Small intestine (tissue), 7 donors: Measurements from ENCODE around the gene CCDC83. TPM values are rescaled to one million over a fixed set of nuclear protein-coding genes. Genes with fewer than 3 reads are reported as not detected.

Experiments
- DNase-seq, 2 donors: peaks; one replicate each; pipeline versions ENCODE4 v3.0.0 to v3.0.0-alpha.2; 2013
- FAIRE-seq: peaks from 2 replicates; lab custom pipeline; 2012; peaks lifted over from hg19 to GRCh38; lab: Jason Lieb, UNC
- H3K27ac ChIP-seq, 3 donors: one replicate each; pipeline ENCODE4 v1.5.1; 2013; ENCODE audit warnings: low read length in 2 of 3, mild to moderate bottlenecking in 2 of 3, control low read depth in 1 of 3, inconsistent platforms in 1 of 3, low read depth in 1 of 3, moderate library complexity in 1 of 3
- H3K27me3 ChIP-seq, 3 donors: one replicate each; pipeline ENCODE4 v1.6.1; 2013; ENCODE audit warnings: low read length in 3 of 3, inconsistent platforms in 1 of 3; ENCODE audit not compliant: control insufficient read depth in 3 of 3, insufficient read depth in 3 of 3
- H3K36me3 ChIP-seq, 3 donors: one replicate each; pipeline ENCODE4 v1.6.1; 2013; ENCODE audit warnings: low read length in 3 of 3, inconsistent platforms in 1 of 3, low read depth in 1 of 3, mild to moderate bottlenecking in 1 of 3, moderate library complexity in 1 of 3; ENCODE audit not compliant: control insufficient read depth in 3 of 3, insufficient read depth in 2 of 3
- H3K4me1 ChIP-seq, 3 donors: one replicate each; pipeline ENCODE4 v1.6.1; 2013; ENCODE audit warnings: low read length in 2 of 3, inconsistent platforms in 1 of 3, low read depth in 1 of 3, mild to moderate bottlenecking in 1 of 3, moderate library complexity in 1 of 3; ENCODE audit not compliant: control insufficient read depth in 3 of 3, insufficient read depth in 2 of 3
- H3K4me3 ChIP-seq, 3 donors: one replicate each; pipeline ENCODE4 v1.5.1; 2013; ENCODE audit warnings: low read length in 3 of 3, control low read depth in 1 of 3, inconsistent platforms in 1 of 3, low read depth in 1 of 3, mild to moderate bottlenecking in 1 of 3, moderate library complexity in 1 of 3
- H3K9me3 ChIP-seq, 2 donors: one replicate each; pipeline ENCODE4 v1.6.1; 2013; ENCODE audit warnings: low read depth in 1 of 2, low read length in 1 of 2; ENCODE audit not compliant: control insufficient read depth in 2 of 2, insufficient read depth in 1 of 2
- whole genome bisulfite sequencing, 3 donors: extraction: QIAGEN DNeasy Blood & Tissue Kit; methylation state at CpG; one replicate each; pipeline ENCODE4 v1.1.7; 2013; 5-methylcytosine and 5-hydroxymethylcytosine counted together
- polyA plus RNA-seq, 4 donors: library from polyadenylated mRNA; stranded (reverse) in 3 of 4; unstranded in 1 of 4; fragments of 200-250 nt in 3 of 4; fragments of 120-200 nt in 1 of 4; gene quantifications; one replicate each; pipeline versions ENCODE4 v1.2.1 to v1.2.3, GENCODE V29; 2013
- donor health status: healthy with polysubstance abuse.
- donor health status: control.
- donor health status: control.
- donor health status: Bipolar disorder and iron deficiency.
- donor health status: healthy.

Gene CCDC83
- polyA plus RNA-seq, 4 donors = 0.10 TPM; not detected in 3

DNA sequence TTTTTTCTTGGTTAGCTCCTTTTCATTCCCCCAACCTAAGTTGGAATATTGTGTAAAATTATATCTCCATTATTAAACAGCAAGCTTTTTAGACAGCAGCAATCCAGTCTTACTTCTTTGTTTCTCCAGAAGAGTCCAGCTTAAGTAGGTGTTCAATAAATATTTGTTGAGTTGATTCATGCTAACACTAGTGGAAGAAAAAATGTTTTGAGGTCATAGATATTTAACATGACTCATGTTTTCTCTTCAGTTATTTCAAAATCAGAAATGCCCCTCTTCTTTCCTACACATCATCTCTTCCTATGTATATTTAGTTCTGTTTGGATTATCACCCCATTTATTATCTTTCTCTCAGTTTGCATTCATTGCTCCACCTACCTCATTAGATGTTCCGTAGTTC, 20.3 kb downstream of the CCDC83 start:
- Histone ChIP-seq H3K27me3 (no peaks in the 10 kb centered on the region), H3K36me3 (no peaks in the 10 kb centered on the region), H3K27ac (no peak overlapping the region), H3K4me3 (no peak overlapping the region), H3K4me1 (no peaks in the 10 kb centered on the region), H3K9me3 (no peaks in the 10 kb centered on the region)
- no peak for FAIRE-seq
- 42 to 76% (median 70%) methylated on average over 1 of the region's 1 CpG for WGBS, 3 donors
- DNase-seq = no peak

DNA sequence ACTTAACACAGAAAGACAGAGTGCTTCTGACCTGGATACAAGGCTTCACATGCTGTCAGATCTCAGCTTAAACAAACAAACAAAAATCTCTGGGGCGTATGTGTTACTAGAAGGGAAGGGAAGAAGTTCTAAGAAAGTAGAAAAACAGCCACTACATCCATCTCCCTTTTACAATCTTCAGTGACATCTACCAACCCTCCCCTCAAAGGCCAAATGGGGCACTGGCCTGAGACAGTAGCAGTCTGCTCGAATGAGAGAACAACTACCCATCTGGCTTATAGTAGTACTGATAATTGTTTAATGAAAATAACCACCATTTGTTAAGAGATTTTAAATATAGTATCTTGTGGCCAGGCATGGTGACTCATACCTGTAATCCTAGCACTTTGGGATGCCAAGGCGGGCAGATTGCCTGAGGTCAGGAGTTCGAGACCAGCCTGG, 29.4 kb downstream of the CCDC83 start:
- Histone ChIP-seq H3K27ac (no peak overlapping the region), H3K36me3 (no peaks in the 10 kb centered on the region), H3K4me3 (no peak overlapping the region), H3K9me3 (no peaks in the 10 kb centered on the region), H3K4me1 (no peaks in the 10 kb centered on the region), H3K27me3 (no peaks in the 10 kb centered on the region)
- 70 to 78% (median 77%) methylated on average over 4 of the region's 4 CpGs for WGBS, 3 donors
- DNase-seq (no peak), FAIRE-seq (no peak)

DNA sequence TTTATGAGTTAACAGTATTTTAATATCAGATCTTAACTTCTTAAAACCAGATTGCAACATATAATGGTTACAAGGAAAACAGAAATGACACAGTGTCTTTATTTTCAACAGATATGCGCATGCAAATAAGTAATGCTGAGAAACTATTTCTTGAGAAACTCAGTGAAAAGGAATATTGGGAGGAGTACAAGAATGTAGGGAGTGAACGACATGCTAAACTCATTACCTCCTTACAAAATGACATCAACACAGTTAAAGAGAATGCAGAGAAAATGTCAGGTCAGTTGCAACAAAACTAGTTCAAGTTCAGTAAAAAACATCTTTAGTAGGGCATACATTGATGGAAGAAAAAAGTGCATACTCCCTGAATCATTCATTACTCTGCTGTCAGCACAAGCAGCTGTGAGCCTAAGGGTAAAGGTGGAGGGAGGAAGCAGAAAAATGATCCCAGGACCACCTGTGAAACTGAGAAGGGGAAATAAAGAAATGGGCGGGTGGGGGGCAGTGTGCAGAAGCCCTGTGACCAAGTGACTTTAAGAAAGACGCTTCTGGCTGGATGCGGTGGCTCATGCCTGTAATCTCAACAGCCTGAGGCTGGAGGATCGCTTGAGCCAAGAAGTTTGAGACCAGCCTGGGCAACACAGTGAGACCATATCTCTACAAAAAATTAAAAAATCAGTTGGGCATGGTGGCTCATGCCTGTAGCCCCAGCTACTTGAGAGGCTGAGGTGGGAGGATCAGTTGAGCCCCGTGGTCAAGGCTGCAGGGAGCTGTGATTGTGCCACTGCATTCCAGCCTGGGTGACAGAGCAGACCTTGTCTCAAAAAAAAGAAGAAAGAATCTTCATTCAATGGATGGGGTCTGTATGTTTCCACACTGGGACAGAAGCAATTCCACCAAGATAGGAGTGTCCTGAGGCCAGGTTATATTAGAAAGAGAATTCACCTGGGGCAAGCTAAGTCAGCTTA, 31.2 kb downstream of the CCDC83 start:
- WGBS, 3 donors = 82 to 91% (median 85%) methylated on average over 7 of the region's 7 CpGs
- no peak for FAIRE-seq

DNA sequence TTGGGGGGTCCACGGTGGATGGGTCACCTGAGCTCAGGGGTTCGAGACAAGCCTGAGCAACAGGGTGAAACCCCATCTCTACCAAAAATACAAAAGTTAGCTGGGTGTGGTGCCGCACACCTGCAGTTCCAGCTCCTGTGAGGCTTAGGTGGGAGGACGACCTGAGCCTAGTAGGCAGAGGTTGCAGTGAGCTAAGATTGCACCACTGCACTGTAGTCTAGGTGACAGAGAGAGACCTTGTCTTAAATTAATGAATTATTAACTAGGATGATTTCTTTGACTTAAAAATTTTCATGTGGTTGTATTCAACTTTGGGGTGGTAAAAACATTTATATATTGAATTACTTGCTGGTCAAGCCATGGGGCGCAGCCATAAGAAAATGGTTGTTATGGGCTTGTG, 33.9 kb downstream of the CCDC83 start:
- no peak for DNase-seq
- Histone ChIP-seq H3K4me1 (no peaks in the 10 kb centered on the region), H3K27me3 (no peaks in the 10 kb centered on the region), H3K36me3 (no peaks in the 10 kb centered on the region), H3K4me3 (no peak overlapping the region), H3K9me3 (no peaks in the 10 kb centered on the region), H3K27ac (no peak overlapping the region)
- FAIRE-seq = no peak
- 78 to 88% (median 84%) methylated on average over 5 of the region's 5 CpGs for WGBS, 3 donors

More for the DNA sequence above, 31.2 kb downstream of the CCDC83 start:
- no peak for DNase-seq
- H3K36me3 ChIP-seq = no peaks in the 10 kb centered on the region
- H3K4me3 ChIP-seq = no peak overlapping the region
- H3K27ac ChIP-seq = no peak overlapping the region
- H3K4me1 ChIP-seq = no peaks in the 10 kb centered on the region
- no peaks in the 10 kb centered on the region for H3K27me3 ChIP-seq
- H3K9me3 ChIP-seq = no peaks in the 10 kb centered on the region

DNA sequence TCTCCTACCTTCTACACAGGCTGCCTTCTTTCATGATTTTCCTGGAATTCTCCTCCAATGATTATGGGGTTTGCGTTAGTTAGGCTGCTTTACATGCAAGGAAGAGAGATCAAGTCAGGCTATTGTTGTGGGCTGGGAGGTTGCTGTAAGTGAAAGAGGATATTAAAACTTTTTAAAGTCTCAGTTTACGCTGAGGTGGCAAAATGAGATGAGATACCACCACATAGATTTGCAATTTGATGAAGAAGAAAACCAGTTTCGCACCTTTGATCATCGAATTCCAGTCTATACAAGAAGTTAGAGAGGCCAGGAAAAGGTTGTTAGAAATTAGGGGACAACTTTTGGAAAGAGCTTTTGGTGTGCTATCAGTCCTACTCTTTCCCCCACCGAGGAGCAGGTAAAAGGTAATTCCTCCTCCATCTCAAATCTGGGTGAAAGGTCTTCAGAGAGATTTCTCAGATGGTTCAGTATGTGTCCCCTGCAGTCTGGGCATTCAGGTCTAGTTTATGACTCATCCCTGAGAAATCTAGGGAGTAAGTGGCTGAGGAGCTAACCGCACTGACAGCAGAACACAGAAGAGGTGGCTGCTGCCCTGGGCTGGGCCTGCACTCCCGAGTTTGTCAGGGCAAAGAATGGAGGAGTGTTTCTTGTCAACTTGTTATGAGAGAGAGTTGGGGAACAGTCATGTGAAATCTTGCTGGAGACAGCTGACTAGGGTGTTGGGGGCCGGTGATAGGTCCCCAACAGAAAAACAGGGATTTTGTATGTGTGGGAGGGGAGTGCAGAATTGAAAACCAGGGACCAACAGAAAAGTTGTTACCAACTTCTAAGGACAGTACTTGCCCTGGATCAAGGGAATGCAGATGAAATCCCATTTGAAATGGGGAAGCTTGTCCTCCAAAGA, 34.7 kb downstream of the CCDC83 start:
- Histone ChIP-seq H3K27me3 (no peaks in the 10 kb centered on the region), H3K4me3 (no peak overlapping the region), H3K4me1 (no peaks in the 10 kb centered on the region), H3K36me3 (no peaks in the 10 kb centered on the region), H3K27ac (no peak overlapping the region), H3K9me3 (no peaks in the 10 kb centered on the region)
- FAIRE-seq = no peak
- WGBS, 3 donors = 78 to 86% (median 82%) methylated on average over 8 of the region's 8 CpGs
- DNase-seq = peak; percentile 10 to 27

DNA sequence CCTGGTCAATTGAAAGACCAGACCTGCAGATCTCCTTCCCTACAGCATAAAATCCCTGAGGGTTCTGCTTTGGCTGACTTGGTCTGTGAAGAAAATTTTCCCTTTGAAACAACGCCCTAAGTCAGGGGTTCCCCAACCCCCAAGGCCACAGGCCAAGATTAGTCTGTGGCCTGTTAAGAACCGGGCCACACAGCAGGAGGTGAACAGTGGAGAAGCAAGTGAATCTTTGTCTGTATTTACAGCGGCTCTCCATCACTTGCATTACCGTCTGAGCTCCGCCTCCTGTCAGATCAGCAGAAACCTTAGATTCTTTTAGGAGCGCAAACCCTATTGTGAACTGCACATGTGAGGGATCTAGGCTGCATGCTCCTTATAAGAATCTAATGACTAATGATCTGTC, 38.2 kb downstream of the CCDC83 start:
- 69 to 73% (median 71%) methylated on average over 6 of the region's 6 CpGs for WGBS, 3 donors
- Histone ChIP-seq H3K27me3 (no peaks in the 10 kb centered on the region), H3K4me3 (no peak overlapping the region), H3K9me3 (no peaks in the 10 kb centered on the region), H3K27ac (no peak overlapping the region), H3K4me1 (no peaks in the 10 kb centered on the region), H3K36me3 (no peaks in the 10 kb centered on the region)
- no peak for FAIRE-seq
- DNase-seq = no peak

DNA sequence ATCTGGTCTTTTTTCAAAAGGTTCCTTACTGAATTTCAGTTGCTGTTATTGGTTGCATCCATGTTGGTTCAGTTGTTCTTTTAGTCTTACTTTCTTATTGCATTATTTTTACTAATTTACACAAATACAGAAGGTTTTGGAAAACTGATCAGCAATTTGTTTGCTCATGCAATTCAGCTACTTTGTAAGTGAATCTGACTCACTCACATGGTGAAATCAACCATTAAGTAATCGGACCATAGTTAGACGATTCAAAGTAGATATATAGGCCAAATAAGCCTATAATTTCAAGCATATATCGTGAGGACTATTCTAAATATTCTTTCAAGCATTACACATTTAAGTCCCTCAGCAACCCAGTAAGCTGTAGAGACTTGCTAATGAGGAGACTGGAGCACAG, 41.7 kb downstream of the CCDC83 start:
- 90 to 96% (median 94%) methylated on average over 3 of the region's 3 CpGs for WGBS, 3 donors
- FAIRE-seq = no peak

DNA sequence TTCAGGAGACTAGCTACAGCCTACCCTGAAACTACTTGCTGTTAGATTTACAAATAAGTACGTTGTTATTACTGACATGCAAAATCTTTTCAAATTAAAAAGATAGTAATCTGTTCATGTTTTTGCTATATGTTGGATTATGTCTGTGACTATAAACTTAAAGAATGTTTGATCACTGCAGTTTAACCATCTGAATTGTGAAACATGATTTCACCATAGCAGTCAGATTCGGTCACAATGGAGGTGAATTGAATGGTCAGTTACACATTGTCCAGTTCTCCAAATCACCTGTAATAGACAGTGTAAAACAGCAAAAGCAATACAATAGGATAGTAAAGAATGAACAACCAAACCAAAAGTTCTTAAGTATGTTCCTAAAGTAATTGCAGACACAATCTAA, 43.3 kb downstream of the CCDC83 start:
- no peak for DNase-seq
- FAIRE-seq = no peak
- 49 to 88% (median 52%) methylated on average over 2 of the region's 2 CpGs for WGBS, 3 donors

More for the DNA sequence above, 41.7 kb downstream of the CCDC83 start:
- Histone ChIP-seq H3K4me3 (no peak overlapping the region), H3K27me3 (no peaks in the 10 kb centered on the region), H3K4me1 (no peaks in the 10 kb centered on the region), H3K36me3 (no peaks in the 10 kb centered on the region), H3K27ac (no peak overlapping the region), H3K9me3 (no peaks in the 10 kb centered on the region)
- DNase-seq = no peak

More for the DNA sequence above, 43.3 kb downstream of the CCDC83 start:
- H3K27me3 ChIP-seq = no peaks in the 10 kb centered on the region
- H3K4me3 ChIP-seq = no peak overlapping the region
- no peaks in the 10 kb centered on the region for H3K36me3 ChIP-seq
- no peaks in the 10 kb centered on the region for H3K4me1 ChIP-seq
- no peaks in the 10 kb centered on the region for H3K9me3 ChIP-seq
- no peak overlapping the region for H3K27ac ChIP-seq
